IPS-18c (cell line): ENCODE measurements around the gene SOD3.

ENCODE experiments used
- H3K4me3 ChIP-seq: 2 replicates; pipeline ENCODE4 v1.7.0; 2013; ENCODE audit warnings: low read depth, mild to moderate bottlenecking, low read length, moderate library complexity; ENCODE audit not compliant: insufficient read depth
- H3K9me3 ChIP-seq: one replicate; pipeline ENCODE4 v1.6.1; 2013; ENCODE audit warnings: mild to moderate bottlenecking, low read length, moderate library complexity; ENCODE audit not compliant: control insufficient read depth, insufficient read depth

The SOD3 gene

GRCh38 chr4:24849756-24850155, 54.4 kb downstream of the SOD3 start:
- Histone ChIP-seq H3K4me3 (no peak overlapping the region), H3K9me3 (no peaks in the 10 kb centered on the region)
